Right ventricle myocardium superior (tissue), 1 donor: ENCODE measurements around the gene QTRT2. TPM values are rescaled to one million over a fixed set of nuclear protein-coding genes. Genes with fewer than 3 reads are reported as not detected.

Source experiments
- ATAC-seq: fragments of 200-7000 bp; cut with Tn5 transposase; one replicate; pipeline ENCODE4 v1.9.1; 2020; ENCODE audit warnings: mild to moderate bottlenecking; ENCODE audit not compliant: poor library complexity
- DNase-seq: peaks from one replicate; pipeline ENCODE4 v3.0.0-alpha.2; 2020
- intact Hi-C: fragments of 100-400 bp; cut with DNase I; formaldehyde crosslinking; loops from one replicate; pipeline ENCODE4 v1.11.2; 2022
- long read RNA-seq: library from polyadenylated mRNA; unstranded; transcript quantifications from one replicate; pipeline ENCODE4 v2.0.0, GENCODE V29; 2021
- total RNA-seq: library from RNA; stranded (reverse); fragmentation: NEBNext Ultra II Directional; extraction: Animal tissue kit (Norgen Biotek cat#: 25700); gene quantifications from one replicate; pipeline ENCODE4 v1.2.1, GENCODE V29; 2021
- donor health status: DM: no; HTN: yes; CAD: no; lungs with severe emphysema.

Gene QTRT2
- 4.9 TPM for total RNA-seq
- long read RNA-seq, full-length matches to known transcripts = 3 of 4 reads
- long read RNA-seq, partial matches to known transcripts = 0 of 4 reads
- long read RNA-seq, other reads (novel, unspliced or antisense) = 1 of 4 reads

- ATAC-seq (peak; percentile 100), DNase-seq (peak; percentile 98)
- intact Hi-C loops = loop anchor here (10.0 kb wide), 1 partner anchor 112 kb away; the partner anchor contains the start of gene ZDHHC23
These were observed at the start of gene QTRT2, which contains the start of gene CCDC191 for GRCh38 chr3:114056130-114057010. QTRT2 (plus strand) TSS chr3:114056737; CDS start chr3:114065258, 8,521 bp downstream. CCDC191 (minus strand) TSS chr3:114056526; CDS start chr3:114056466, 60 bp downstream.

- ATAC-seq = no peak
- intact Hi-C loops = no loop called here
- DNase-seq = no peak
These were observed 45.3 kb upstream of the QTRT2 start for GRCh38 chr3:114011059-114011797.

- intact Hi-C loops = no loop called here
- DNase-seq (no peak), ATAC-seq (no peak)
These were observed 42.3 kb upstream of the QTRT2 start for GRCh38 chr3:114014211-114014610.

GRCh38 chr3:114019486-114019885 is 37.1 kb upstream of the QTRT2 start:
- DNase-seq (no peak), ATAC-seq (no peak)
- intact Hi-C loops = no loop called here

GRCh38 chr3:114020907-114021306 is 35.6 kb upstream of the QTRT2 start:
- intact Hi-C loops = no loop called here
- ATAC-seq = no peak

GRCh38 chr3:114022145-114022802 is 34.3 kb upstream of the QTRT2 start:
- no peak for ATAC-seq
- DNase-seq = no peak
- intact Hi-C loops = no loop called here

More at GRCh38 chr3:114020907-114021306, 35.6 kb upstream of the QTRT2 start:
- no peak for DNase-seq

GRCh38 chr3:114025451-114025850 is 31.1 kb upstream of the QTRT2 start:
- DNase-seq = no peak
- no peak for ATAC-seq
- intact Hi-C loops = no loop called here

- intact Hi-C loops = no loop called here
- DNase-seq (no peak), ATAC-seq (no peak)
These were observed 30.2 kb upstream of the QTRT2 start for GRCh38 chr3:114026331-114026730.

GRCh38 chr3:114033721-114034120 is 22.8 kb upstream of the QTRT2 start:
- no peak for ATAC-seq
- DNase-seq = no peak
- intact Hi-C loops = no loop called here

- intact Hi-C loops = no loop called here
These were observed 22.3 kb upstream of the QTRT2 start for GRCh38 chr3:114034211-114034610.

GRCh38 chr3:114034787-114035545 is 21.6 kb upstream of the QTRT2 start:
- ATAC-seq = no peak
- no peak for DNase-seq
- intact Hi-C loops = no loop called here

More at GRCh38 chr3:114034211-114034610, 22.3 kb upstream of the QTRT2 start:
- ATAC-seq = no peak
- DNase-seq = no peak

GRCh38 chr3:114035896-114036295 is 20.6 kb upstream of the QTRT2 start:
- DNase-seq = no peak
- ATAC-seq = no peak
- intact Hi-C loops = no loop called here

GRCh38 chr3:114043205-114043604 is 13.3 kb upstream of the QTRT2 start:
- intact Hi-C loops = no loop called here
- no peak for DNase-seq
- ATAC-seq = no peak

- ATAC-seq (no peak), DNase-seq (no peak)
- intact Hi-C loops = loop anchor here (10.0 kb wide), 1 partner anchor 107 kb away; the partner anchor contains the start of gene ZDHHC23
These were observed 4.3 kb upstream of the QTRT2 start for GRCh38 chr3:114052216-114052615.

GRCh38 chr3:114057011-114057347 is 442 bp downstream of the QTRT2 start:
- DNase-seq (no peak), ATAC-seq (no peak)
- intact Hi-C loops = loop anchor here (10.0 kb wide), 1 partner anchor 112 kb away; the partner anchor contains the start of gene ZDHHC23

- no peak for DNase-seq
- intact Hi-C loops = loop anchor here (10.0 kb wide), 1 partner anchor 114 kb away; the partner anchor contains the start of gene ZDHHC23
- no peak for ATAC-seq
These were observed 2.1 kb downstream of the QTRT2 start for GRCh38 chr3:114058646-114059045.

GRCh38 chr3:114060906-114061655 is 4.5 kb downstream of the QTRT2 start:
- ATAC-seq = no peak
- intact Hi-C loops = no loop called here
- no peak for DNase-seq
